ENCODE results near the gene FZD7.

DNA sequence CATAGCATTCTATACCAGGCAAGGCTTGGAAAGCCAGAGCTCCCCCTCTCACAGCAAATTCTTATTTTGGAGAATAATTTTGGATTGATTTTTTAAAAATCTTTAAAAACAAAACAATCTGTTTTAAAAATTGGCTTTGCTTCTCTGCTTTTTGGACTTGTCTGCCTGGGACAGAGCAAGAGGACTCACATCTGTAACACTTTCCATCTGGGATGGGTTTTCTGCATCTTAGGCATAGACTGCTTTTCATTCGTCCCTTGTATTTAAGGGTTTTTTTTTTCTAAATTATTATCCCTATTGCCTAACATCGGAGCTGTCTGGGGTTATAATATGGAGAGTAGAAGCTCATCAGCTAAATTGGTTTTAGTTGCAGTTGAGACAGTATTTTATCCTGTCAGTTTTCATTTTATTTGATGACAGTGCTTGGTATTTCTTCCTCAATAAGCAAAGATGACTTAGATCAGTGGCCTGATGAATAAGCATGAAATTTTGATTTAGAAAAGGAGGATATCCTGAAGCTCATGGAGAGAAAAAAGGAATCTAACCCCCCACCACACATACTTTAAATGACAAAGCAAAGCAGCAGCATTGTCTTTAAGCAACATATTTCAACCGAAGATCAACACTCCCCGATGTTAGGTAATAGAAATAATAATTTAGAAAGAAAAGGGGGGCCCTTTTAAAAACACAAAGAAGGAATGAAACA, 2.3 kb upstream of the FZD7 start:
- TF ChIP-seq, protein P1, sequence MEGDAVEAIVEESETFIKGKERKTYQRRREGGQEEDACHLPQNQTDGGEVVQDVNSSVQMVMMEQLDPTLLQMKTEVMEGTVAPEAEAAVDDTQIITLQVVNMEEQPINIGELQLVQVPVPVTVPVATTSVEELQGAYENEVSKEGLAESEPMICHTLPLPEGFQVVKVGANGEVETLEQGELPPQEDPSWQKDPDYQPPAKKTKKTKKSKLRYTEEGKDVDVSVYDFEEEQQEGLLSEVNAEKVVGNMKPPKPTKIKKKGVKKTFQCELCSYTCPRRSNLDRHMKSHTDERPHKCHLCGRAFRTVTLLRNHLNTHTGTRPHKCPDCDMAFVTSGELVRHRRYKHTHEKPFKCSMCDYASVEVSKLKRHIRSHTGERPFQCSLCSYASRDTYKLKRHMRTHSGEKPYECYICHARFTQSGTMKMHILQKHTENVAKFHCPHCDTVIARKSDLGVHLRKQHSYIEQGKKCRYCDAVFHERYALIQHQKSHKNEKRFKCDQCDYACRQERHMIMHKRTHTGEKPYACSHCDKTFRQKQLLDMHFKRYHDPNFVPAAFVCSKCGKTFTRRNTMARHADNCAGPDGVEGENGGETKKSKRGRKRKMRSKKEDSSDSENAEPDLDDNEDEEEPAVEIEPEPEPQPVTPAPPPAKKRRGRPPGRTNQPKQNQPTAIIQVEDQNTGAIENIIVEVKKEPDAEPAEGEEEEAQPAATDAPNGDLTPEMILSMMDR (conservative IDR thresholded peaks at IDR 0.05; ENCODE audit: low read length): no peak
- TF ChIP-seq EZH2phosphoT487 (IDR thresholded peaks at IDR 0.05; ENCODE audit: borderline replicate concordance): no peak
